Stimulated activated CD4-positive, alpha-beta T cell treated with anti-CD3 and anti-CD28 coated beads, Interleukin-15, amount 100 ng/mL, for 1 hour (primary cell): ENCODE data around the gene HECA.
A peak's percentile ranks its signal among the peaks of the same experiment; 100 is the strongest.

Experiments used
- DNase-seq, 2 donors: peaks; one replicate each; pipeline ENCODE4 v3.0.0-alpha.2; 2020; ENCODE audit warnings: low read depth in 1 of 2, low spot score in 1 of 2

Gene HECA

DNA sequence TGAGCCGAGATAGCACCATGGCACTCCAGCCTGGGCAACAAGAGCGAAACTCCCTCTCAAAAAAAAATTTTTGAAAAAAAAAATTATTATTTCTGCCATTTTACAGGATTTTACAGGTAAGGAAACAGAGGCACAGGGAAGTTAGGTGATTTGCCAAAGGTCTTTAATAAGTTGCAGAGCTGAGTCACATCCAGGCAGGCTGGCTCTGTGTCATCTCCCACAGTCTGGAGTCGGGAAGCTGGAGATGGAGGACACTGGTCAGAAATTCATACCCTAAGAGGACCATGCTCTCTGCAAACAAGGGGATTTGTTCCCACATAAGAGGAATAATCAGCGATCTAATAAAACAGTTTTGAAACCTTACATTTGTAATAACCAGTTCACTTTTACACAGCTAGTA is 24.1 kb downstream of the HECA start:
- DNase-seq = no peak

DNA sequence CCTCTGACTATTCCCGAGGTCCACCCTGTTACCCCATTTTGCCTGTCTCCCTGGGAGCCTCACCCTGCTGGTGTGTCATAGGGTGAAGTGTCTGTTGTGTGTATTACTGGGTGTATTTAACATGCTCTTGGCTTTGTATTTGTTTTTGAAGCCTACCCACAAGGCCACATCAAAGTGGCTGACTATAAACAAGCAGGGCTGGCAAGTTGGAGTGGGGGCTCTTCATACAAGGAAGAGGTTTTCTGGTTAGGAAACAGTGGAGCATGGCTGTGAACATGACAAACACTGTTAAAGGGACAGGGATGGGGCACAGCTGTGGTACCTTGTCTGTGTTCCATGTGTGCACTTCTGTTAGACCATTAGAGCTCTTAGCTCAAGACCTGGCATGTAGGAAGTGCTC is 26.3 kb downstream of the HECA start:
- DNase-seq = peak in 1 of 2 donors; percentile 45

DNA sequence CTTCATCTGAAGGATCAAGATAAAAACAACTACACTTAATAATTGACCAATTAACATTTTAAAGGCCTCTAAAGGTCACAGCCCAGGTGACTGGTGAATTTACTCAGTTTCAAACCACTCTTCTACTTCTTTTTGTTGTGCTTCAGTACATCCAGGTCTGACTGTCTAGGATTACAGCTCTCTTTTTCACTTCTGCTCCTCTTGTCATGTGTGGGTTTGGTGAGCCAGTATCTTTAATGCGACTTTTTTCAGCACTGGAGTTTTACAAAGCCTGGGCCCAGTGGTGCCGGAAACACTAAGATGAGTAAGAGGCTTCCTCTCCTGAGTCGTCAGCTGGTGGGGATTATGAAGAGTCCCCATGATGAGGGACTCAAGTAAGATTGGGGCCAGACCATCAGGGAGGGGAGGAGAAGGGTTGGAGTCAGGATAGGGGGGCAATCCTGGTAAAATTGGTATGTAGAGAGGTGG is 27.0 kb downstream of the HECA start:
- DNase-seq = peak; percentile 34 to 39

DNA sequence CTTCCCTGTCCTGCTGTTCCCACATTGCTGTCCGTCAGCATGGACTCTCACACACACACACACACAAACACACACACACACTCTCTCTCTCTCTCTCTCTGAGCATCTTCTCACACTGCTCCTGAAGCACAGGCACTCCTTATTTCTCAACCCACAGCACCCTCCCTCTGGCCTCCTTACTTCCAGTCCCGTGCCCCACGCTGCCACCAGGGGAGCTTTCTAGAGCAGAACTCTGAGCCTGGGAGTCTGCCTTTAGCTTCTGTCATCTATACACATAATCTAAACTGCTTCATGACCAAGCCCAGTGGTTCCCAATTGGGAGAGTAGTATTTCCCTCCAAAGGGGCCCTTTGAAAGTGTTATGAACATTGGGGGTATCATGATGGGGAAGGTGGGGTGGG is 29.1 kb downstream of the HECA start:
- no peak for DNase-seq

DNA sequence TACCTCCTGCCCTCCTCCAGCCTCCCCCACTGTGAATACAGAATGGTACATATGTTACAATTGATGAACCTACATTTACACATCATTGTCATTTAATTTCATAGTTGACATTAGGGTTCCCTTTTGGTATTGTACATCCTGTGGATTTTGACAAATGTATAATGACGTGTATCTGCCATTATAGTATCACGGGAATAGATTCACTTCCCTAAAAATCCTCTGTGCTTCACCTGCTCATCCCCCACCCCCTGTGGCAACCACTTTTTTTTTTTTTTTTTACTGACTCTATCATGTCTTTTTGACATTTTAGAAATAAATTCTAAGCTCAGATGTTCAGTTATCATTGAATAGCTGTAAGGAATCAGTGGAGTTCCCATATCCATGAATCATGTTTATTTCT is 30.4 kb downstream of the HECA start:
- DNase-seq = no peak

- DNase-seq = no peak
Measured at GRCh38 chr6:139166238-139166955, 31.5 kb downstream of the HECA start.

DNA sequence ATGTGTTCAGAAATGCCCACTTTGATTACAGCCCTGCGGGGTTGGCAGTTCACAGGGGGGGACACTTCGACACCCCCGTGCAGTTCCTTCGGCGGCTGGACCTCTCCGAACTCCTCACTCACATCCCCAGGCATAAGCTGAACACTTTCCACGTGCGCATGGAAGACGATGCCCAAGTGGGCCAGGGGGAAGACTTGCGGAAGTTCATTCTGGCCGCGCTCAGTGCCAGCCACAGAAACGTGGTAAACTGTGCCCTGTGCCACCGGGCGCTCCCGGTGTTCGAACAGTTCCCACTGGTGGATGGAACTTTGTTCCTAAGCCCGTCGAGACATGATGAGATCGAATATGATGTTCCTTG is 32.1 kb downstream of the HECA start:
- no peak for DNase-seq

- DNase-seq = no peak
Measured at GRCh38 chr6:139172151-139172550, 37.3 kb downstream of the HECA start.

GRCh38 chr6:139172567-139172966 is 37.7 kb downstream of the HECA start:
- no peak for DNase-seq

DNA sequence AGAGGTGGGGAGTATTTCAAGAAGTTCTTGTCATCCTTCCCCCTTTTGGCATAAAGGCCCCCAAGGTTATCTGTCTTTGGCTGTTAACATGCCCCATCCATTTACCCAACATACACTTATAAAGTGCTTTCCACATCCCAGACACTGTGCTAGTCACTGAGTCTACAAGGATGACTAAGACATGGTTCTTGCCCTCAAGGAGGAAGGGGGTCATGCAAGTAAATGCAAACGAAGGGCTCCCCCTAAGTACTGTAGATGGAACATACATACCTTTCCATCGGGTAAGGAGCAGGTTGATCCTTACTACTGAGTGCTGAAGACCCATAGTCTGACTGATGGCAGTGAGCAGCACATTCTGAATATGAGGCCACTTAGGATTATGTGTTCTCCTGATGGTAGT is 38.3 kb downstream of the HECA start:
- no peak for DNase-seq

GRCh38 chr6:139173822-139174221 is 38.9 kb downstream of the HECA start:
- no peak for DNase-seq

DNA sequence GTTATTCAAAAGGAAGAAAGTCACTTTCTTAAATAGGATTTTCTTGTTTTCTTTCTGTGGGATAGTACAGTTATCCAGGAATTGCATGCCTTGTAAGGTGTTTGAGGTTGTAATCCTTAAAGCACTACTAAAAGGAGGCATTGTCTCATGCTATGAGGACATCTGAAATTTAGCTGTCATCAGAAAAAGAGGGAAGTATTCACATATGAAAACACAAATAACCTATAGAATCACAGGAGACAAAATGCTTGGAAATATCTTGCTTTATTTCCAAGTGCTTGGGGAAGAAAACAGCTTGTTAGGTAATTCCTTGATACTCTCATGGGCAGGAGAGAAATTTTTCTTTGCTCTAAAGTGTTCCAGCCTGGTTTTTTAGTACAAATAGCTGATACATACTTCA is 40.1 kb downstream of the HECA start:
- DNase-seq = no peak

DNA sequence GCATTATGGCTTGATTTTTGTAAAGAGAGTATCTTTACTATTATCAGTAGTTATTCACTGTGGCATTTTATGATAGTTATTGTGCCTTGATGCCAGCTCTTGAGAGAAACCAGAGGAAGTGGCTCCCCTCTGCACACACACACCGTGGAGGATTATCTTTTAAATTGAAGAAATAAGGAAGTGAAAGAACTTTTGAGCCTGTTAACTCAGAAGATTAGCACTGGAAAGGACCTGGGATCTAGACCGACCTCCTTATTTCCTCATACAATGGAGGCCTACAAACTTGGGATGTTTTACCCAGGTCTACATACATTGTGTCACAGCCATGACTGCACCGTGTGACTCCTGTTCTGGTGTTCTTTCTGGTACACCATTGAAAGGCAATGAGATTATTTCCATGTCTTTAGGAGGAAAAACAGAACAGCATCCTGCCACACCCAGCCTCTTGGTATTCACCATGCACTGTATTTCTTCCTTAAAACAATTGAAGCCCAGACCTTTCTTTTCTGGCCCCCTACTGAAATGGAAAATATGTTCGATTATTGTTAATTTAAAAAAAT is 40.6 kb downstream of the HECA start:
- DNase-seq = no peak

- DNase-seq = no peak
Measured at GRCh38 chr6:139181236-139181635, 46.4 kb downstream of the HECA start.

DNA sequence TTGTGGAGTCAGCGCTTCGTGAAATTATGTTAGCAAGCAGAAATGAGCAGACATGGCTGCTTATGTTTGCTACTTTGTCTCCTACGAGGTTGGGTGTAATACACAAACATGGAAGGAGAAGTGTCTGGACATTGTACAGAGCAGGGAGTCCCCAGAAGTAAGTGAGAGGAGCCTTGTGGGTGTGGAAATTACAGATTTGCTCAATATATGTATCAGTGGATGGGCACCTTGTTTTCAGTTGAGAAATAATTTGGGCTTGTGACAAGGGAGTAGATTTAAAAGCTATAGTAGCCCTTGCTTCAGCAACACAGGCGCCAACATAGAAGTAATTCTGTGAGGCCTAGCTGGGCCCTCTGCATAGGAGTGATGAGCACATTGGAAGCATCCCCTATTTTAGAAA is 49.2 kb downstream of the HECA start:
- no peak for DNase-seq

- DNase-seq = no peak
Measured at GRCh38 chr6:139184459-139184858, 49.6 kb downstream of the HECA start.

GRCh38 chr6:139186242-139186641 is 51.4 kb downstream of the HECA start:
- DNase-seq = no peak

- no peak for DNase-seq
Measured at GRCh38 chr6:139186692-139187091, 51.8 kb downstream of the HECA start.

DNA sequence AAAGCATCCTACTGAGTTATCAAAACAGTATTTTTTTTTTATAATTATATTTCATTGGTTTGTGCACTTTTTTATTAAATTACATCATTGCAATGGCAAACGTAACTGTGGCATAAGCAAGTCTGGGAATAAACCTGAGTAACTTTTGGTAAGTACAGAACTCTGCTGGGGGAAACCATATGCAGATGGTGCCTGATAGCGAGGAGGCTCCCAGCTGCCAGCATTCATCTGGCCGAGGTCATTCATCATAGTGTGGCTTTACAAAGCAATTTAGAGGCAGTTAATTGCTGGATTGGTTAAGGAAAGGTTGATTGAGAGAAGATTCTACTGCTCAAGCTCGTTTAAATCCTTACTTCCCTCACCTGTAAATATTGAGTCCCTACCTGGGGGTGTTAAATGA is 52.6 kb downstream of the HECA start:
- no peak for DNase-seq

DNA sequence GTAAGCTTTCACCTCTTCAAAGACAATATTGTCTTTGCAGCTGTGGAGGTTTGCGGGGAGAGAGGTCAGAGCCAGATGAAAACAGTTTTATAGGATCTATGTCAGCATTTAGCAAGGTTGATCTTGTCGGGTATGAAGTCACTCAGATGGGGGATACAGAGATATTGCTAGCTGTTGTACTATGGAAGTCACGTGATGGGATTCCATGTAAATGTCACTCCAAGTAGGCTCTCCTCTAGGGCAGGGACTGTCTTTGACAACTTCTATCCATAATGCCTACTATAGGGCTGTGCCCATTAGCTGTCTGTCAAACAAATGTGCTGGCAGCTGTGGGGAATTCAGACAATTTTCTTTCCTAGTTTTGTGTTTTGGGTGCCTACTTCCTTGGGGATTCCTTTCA is 54.8 kb downstream of the HECA start:
- no peak for DNase-seq

GRCh38 chr6:139194740-139195139 is 59.9 kb downstream of the HECA start:
- DNase-seq = no peak

DNA sequence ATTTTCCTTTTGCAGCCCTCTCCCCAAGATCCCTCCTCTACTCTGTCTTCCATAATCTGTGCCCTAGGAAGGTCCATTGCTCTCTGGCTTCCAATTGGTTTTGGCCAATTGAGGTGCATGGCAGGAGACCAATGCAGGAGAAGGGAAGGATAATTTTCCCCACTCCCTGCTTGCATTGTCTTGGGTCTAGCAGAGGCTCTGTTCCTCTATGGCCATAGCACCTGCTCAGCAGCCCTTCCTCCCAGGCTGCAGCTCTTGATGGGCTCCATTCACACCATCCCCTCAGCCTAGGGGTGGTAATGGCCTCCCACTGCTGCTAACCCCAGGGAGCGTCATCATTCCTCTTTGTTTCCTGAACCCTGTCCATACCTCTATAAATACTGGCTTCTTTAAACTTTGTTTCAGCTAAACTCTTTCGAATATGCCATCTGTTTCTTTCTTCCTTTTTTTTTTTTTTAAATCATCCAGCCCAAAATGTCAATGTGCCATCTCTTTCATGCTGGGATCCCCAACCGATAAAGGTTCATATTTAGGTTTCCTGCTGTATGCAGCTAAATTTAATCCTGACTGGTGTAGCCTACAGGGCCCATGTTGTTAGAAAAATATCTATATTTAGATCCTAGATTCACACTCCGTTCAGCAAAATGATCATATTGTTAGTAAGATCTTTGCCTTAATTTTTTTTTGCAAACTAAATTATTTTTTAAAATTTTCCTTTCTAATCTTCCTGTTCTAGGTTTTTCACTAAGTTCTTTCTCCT is 63.8 kb downstream of the HECA start:
- DNase-seq = no peak
